ENCODE measurements around the gene HOTAIR. TPM values are rescaled to one million over a fixed set of nuclear protein-coding genes. Genes with fewer than 3 reads are reported as not detected.

Gene HOTAIR
- polyA plus RNA-seq, 1 donor: 0.04 TPM

DNA sequence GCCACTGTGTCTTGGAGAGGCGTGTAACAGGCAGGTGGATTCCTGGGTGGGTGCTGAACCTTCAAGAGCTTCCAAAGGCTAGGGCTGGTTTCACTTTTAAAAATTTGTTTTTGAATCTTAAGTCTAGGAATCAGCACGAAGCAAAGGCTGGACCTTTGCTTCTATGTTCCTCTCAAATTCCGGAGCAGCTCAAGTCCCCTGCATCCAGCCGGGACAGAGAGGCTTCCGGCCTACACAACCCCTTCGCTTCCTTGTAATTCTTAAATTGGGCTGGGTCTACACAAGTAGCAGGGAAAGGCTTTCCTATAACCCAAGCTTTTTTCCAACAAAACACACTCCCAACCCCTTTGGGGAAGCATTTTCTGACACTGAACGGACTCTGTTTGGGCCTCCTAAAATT, 11.7 kb downstream of the HOTAIR start:
- no peak overlapping the region for H3K27ac ChIP-seq (ENCODE audit: low read length)
- no CpG with 5 or more reads among the region's 7 CpGs for WGBS (ENCODE audit: insufficient coverage, low lambda C conversion rate)
- no peak overlapping the region for H3K4me3 ChIP-seq (ENCODE audit: low read length)
- DNase-seq: no peak
- H3K9me3 ChIP-seq (ENCODE audit: control insufficient read depth, low read depth, low read length): peaks cover 18% of the 10 kb centered on the region
- H3K36me3 ChIP-seq (ENCODE audit: control insufficient read depth, insufficient read depth, low read length): no peaks in the 10 kb centered on the region
- peaks cover 7% of the 10 kb centered on the region for H3K4me1 ChIP-seq (ENCODE audit: control insufficient read depth, insufficient read depth, low read length)
- H3K27me3 ChIP-seq (ENCODE audit: control insufficient read depth, insufficient read depth, low read length): peaks cover 100% of the 10 kb centered on the region

DNA sequence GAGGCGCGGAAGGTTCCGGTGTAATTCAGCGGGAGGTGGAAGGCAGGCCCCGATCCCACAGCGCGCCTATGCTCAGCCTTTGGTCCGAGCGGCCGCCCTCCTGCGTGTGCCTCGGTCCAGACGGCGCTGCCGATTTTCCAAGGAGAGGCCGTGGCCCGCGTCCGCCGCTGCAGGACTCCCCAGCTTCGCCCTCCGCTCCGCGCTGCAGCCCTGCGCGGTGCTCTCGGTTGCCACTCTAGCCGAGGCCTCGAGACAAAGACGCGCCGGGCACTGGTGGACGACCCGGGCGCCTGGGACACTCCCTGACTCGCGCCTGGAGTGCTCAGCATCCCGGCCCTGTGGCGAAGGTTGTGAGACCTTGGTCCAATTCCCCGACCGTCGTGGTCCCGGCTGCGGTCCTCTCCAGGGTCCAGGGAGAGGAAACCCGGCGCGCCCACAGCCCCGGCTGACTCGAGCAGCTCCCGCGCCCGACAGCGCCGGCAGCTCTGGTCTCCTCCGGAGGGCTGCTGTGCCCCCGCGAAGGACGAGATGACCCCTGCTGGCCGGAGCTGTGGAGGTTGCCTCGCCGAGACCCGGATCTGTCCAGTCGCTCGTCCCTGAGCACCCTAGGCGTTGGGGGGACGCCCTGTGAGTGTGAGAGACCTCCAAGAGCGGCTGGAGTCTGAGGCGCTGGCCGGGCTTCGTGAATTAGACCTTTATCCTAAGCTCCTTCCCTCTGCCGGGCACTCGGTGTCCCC, 13.6 kb downstream of the HOTAIR start:
- no CpG with 5 or more reads among the region's 72 CpGs for WGBS (ENCODE audit: insufficient coverage, low lambda C conversion rate)
- no peak overlapping the region for H3K27ac ChIP-seq (ENCODE audit: low read length)
- no peak for DNase-seq

DNA sequence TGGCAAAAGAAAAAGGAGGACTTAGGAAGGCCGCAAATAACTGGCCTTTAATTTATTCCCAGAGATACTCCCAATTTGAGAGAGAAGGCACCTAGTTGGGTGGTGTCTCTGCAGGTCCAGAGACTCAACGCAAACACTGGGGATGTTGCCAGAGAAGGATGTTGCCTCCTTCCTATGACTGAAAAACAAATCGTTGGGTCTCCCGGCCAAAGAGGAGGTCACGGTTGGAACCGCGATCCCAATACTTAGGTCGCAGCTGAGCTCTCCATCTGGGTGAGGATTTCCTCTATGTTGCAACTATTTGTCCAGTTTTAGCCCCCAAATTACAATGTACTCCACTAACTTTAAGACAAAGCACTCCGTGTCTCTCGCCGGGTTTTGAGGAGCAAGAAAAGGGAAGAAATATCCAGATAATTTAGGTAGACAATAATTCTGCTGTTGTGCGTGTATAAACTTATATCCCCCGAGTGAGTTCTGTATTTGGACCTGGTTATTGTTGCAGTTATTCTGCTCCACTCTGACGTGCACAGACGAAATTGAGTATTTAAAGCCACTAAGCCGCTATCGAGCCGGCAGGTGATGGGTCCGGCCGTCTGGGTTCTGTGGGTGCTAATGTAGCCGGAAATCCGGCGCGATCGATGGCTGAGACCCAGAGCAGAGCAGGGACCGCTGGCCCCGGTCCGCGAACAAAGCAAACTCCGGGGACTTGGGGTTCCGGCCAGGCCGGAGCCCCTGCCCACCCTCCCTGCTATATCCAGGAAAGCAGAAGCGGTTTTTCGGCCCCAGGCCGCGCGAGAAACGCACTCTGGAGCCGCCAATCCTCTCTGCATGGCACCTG, 14.3 kb downstream of the HOTAIR start:
- peaks cover 16% of the 10 kb centered on the region for H3K9me3 ChIP-seq (ENCODE audit: control insufficient read depth, low read depth, low read length)
- DNase-seq: no peak
- WGBS (ENCODE audit: insufficient coverage, low lambda C conversion rate): 67% methylated on average over 1 of the region's 39 CpGs
- H3K27me3 ChIP-seq (ENCODE audit: control insufficient read depth, insufficient read depth, low read length): peaks cover 100% of the 10 kb centered on the region
- peaks cover 7% of the 10 kb centered on the region for H3K4me1 ChIP-seq (ENCODE audit: control insufficient read depth, insufficient read depth, low read length)
- no peak overlapping the region for H3K4me3 ChIP-seq (ENCODE audit: low read length)
- H3K27ac ChIP-seq (ENCODE audit: low read length): no peak overlapping the region
- H3K36me3 ChIP-seq (ENCODE audit: control insufficient read depth, insufficient read depth, low read length): no peaks in the 10 kb centered on the region

More for the DNA sequence above, 13.6 kb downstream of the HOTAIR start:
- no peaks in the 10 kb centered on the region for H3K36me3 ChIP-seq (ENCODE audit: control insufficient read depth, insufficient read depth, low read length)
- H3K4me3 ChIP-seq (ENCODE audit: low read length): no peak overlapping the region
- H3K4me1 ChIP-seq (ENCODE audit: control insufficient read depth, insufficient read depth, low read length): peaks cover 7% of the 10 kb centered on the region
- H3K27me3 ChIP-seq (ENCODE audit: control insufficient read depth, insufficient read depth, low read length): peaks cover 100% of the 10 kb centered on the region
- peaks cover 14% of the 10 kb centered on the region for H3K9me3 ChIP-seq (ENCODE audit: control insufficient read depth, low read depth, low read length)

DNA sequence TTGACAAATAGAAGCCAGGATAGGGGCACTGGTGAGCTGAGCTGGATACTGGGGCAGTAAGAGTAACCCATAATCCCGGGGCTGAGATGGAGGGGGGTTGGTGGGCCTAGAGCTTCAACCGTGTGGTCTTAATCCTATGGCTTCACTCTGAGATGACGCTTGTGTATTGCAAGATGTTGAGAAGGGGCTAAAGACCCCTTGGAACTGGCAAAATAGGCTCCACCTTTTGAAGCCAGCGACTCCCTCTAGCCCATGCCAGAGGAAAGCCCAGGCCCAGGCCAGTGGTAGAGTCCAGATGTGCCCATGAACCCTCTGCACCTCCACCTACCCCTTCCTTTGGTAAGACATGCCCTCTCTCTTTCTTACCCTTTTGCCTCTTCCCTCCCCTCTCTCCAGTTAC, 15.4 kb downstream of the HOTAIR start:
- Histone ChIP-seq H3K27me3 (ENCODE audit: control insufficient read depth, insufficient read depth, low read length) (peaks cover 99% of the 10 kb centered on the region), H3K36me3 (ENCODE audit: control insufficient read depth, insufficient read depth, low read length) (no peaks in the 10 kb centered on the region), H3K9me3 (ENCODE audit: control insufficient read depth, low read depth, low read length) (peaks cover 23% of the 10 kb centered on the region), H3K4me1 (ENCODE audit: control insufficient read depth, insufficient read depth, low read length) (peaks cover 7% of the 10 kb centered on the region), H3K4me3 (ENCODE audit: low read length) (no peak overlapping the region), H3K27ac (ENCODE audit: low read length) (no peak overlapping the region)
- no CpG with 5 or more reads among the region's 4 CpGs for WGBS (ENCODE audit: insufficient coverage, low lambda C conversion rate)
- no peak for DNase-seq

DNA sequence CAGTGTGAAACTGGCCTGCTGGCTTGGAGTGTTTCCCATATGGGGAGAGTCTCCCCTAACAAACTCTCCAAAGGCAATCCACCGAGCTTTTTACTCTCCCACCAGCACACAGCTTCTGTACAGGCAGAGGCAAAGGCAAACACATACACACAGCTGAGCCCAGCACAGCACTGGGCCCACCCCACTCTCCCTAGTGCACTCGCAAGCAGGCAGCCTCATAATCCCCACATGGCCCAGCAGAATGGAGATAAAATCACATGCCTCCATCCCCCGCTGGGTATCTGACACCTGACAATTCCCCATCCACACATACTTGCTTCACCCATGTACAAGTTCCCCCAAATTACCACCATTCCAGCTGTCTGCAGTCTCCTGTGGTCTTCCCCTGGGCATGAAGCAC, 16.6 kb downstream of the HOTAIR start:
- Histone ChIP-seq H3K36me3 (ENCODE audit: control insufficient read depth, insufficient read depth, low read length) (no peaks in the 10 kb centered on the region), H3K27ac (ENCODE audit: low read length) (no peak overlapping the region), H3K27me3 (ENCODE audit: control insufficient read depth, insufficient read depth, low read length) (peaks cover 99% of the 10 kb centered on the region), H3K9me3 (ENCODE audit: control insufficient read depth, low read depth, low read length) (peaks cover 19% of the 10 kb centered on the region), H3K4me1 (ENCODE audit: control insufficient read depth, insufficient read depth, low read length) (peaks cover 2% of the 10 kb centered on the region), H3K4me3 (ENCODE audit: low read length) (no peak overlapping the region)
- no peak for DNase-seq
- WGBS (ENCODE audit: insufficient coverage, low lambda C conversion rate): no CpG with 5 or more reads among the region's 3 CpGs

DNA sequence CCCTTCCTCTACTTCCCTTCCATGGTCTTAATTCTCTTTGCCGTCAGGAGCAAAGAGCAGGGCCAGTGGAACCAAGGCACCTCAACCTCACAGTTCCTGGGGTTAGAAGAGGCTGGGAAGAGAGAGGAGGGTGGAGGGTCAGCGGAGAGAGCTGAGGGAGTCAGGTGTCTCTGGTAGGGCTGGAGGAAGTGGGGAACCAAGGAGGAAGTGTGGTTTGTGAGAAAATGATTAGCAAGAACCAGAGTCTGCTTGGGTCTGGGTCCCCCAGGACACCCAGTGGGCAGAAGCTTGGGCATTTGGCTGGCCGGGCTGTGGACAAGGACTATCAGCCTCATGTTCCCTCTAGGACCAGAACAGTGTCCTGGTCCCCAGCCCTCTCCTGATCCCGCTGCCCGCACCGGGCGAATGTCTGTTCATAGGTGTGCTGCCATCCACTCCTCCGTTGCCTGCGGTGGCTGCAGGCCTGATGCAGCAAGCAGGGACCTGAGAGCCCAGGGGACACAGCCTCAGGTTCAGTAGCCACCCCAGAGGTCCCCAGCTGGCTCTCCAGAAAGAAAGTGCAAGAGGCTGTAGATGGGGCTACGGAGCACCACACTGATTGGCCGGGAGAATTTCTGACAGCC, 17.7 kb downstream of the HOTAIR start:
- DNase-seq: no peak
- H3K27ac ChIP-seq (ENCODE audit: low read length): no peak overlapping the region
- no CpG with 5 or more reads among the region's 11 CpGs for WGBS (ENCODE audit: insufficient coverage, low lambda C conversion rate)
- no peaks in the 10 kb centered on the region for H3K36me3 ChIP-seq (ENCODE audit: control insufficient read depth, insufficient read depth, low read length)
- no peaks in the 10 kb centered on the region for H3K4me1 ChIP-seq (ENCODE audit: control insufficient read depth, insufficient read depth, low read length)
- H3K9me3 ChIP-seq (ENCODE audit: control insufficient read depth, low read depth, low read length): peaks cover 25% of the 10 kb centered on the region
- H3K27me3 ChIP-seq (ENCODE audit: control insufficient read depth, insufficient read depth, low read length): peaks cover 99% of the 10 kb centered on the region
- H3K4me3 ChIP-seq (ENCODE audit: low read length): no peak overlapping the region

DNA sequence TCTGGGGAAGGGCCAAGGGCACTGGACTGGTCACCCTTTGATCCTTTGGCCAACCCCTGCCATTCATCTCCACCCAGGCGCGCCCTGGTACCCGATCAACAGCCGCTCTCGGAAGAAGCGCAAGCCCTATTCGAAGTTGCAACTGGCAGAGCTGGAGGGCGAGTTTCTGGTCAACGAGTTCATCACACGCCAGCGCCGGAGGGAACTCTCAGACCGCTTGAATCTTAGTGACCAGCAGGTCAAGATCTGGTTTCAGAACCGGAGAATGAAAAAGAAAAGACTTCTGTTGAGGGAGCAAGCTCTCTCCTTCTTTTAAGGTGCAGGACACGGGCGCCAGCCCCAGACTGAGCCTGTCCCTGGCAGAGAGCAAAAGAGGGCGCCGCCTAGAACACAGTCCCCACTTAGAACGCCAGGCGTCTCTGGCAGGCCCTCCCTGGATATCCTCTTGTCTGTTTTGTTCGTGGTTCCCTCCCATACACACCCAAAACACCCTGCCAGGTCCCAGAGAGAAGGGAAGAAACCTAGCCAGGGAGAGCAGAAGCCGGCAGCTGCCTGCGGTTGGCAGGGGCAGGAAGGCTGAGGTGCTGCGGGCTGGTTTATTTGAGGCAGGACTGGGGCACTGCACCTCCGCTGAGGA, 18.4 kb downstream of the HOTAIR start:
- no CpG with 5 or more reads among the region's 25 CpGs for WGBS (ENCODE audit: insufficient coverage, low lambda C conversion rate)
- Histone ChIP-seq H3K9me3 (ENCODE audit: control insufficient read depth, low read depth, low read length) (peaks cover 24% of the 10 kb centered on the region), H3K36me3 (ENCODE audit: control insufficient read depth, insufficient read depth, low read length) (no peaks in the 10 kb centered on the region), H3K27ac (ENCODE audit: low read length) (no peak overlapping the region), H3K4me3 (ENCODE audit: low read length) (no peak overlapping the region), H3K27me3 (ENCODE audit: control insufficient read depth, insufficient read depth, low read length) (peaks cover 99% of the 10 kb centered on the region), H3K4me1 (ENCODE audit: control insufficient read depth, insufficient read depth, low read length) (no peaks in the 10 kb centered on the region)
- no peak for DNase-seq

DNA sequence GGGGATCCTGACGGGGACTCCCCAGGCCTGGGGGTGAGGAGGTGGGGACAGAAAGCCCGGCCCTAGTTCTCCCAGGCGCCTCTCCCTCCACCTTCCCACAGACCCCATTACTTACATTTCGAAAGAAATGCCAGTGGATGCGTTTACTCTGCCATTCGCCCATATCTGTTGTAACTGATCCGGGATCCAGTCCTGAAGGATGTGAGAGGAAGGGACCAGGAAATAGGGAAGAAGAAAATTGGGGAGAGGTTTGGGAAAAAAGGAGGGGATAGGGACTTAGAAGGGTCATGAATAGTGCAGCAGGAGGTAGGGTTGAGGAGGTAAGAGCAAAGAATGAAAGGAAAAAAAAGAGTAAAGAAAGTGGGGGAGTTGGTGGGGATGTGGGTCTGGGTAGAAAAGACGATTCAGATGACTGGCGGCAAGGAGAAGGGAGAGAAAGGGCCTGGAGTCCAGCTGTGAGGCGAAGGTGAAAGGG, 18.9 kb downstream of the HOTAIR start:
- 4% methylated on average over 5 of the region's 10 CpGs for WGBS (ENCODE audit: insufficient coverage, low lambda C conversion rate)
- Histone ChIP-seq H3K27ac (ENCODE audit: low read length) (no peak overlapping the region), H3K4me3 (ENCODE audit: low read length) (no peak overlapping the region), H3K27me3 (ENCODE audit: control insufficient read depth, insufficient read depth, low read length) (peaks cover 99% of the 10 kb centered on the region), H3K36me3 (ENCODE audit: control insufficient read depth, insufficient read depth, low read length) (no peaks in the 10 kb centered on the region), H3K9me3 (ENCODE audit: control insufficient read depth, low read depth, low read length) (peaks cover 18% of the 10 kb centered on the region), H3K4me1 (ENCODE audit: control insufficient read depth, insufficient read depth, low read length) (no peaks in the 10 kb centered on the region)
- DNase-seq: no peak

DNA sequence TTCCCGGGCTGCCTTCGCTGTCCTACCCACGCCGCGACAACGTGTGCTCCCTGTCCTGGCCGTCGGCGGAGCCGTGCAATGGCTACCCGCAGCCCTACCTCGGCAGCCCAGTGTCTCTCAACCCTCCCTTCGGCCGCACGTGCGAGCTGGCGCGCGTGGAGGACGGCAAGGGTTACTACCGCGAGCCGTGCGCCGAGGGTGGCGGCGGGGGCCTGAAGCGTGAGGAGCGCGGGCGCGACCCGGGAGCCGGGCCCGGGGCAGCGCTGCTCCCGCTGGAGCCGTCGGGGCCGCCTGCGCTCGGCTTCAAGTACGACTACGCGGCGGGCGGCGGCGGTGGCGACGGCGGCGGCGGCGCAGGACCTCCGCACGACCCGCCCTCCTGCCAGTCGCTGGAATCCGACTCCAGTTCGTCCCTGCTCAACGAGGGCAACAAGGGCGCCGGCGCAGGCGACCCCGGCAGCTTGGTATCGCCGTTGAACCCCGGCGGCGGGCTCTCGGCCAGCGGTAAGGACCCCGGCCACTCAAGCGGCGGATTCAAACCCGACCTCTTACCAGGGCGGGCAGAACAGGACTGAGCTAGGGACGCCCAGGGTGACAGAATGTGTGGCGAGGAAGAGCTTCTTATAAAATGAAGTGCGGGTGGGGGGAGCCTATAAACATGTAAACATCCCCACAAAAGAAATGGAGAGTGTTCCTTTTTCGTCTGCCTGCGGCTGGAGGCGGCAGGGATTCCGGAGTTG, 19.5 kb downstream of the HOTAIR start:
- DNase-seq: no peak

More for the DNA sequence above, 19.5 kb downstream of the HOTAIR start:
- H3K9me3 ChIP-seq (ENCODE audit: control insufficient read depth, low read depth, low read length): peaks cover 16% of the 10 kb centered on the region
- H3K27ac ChIP-seq (ENCODE audit: low read length): no peak overlapping the region
- peaks cover 99% of the 10 kb centered on the region for H3K27me3 ChIP-seq (ENCODE audit: control insufficient read depth, insufficient read depth, low read length)
- no peak overlapping the region for H3K4me3 ChIP-seq (ENCODE audit: low read length)
- H3K4me1 ChIP-seq (ENCODE audit: control insufficient read depth, insufficient read depth, low read length): no peaks in the 10 kb centered on the region
- no peaks in the 10 kb centered on the region for H3K36me3 ChIP-seq (ENCODE audit: control insufficient read depth, insufficient read depth, low read length)
- WGBS (ENCODE audit: insufficient coverage, low lambda C conversion rate): no CpG with 5 or more reads among the region's 86 CpGs

All from large intestine (tissue), 3 donors.